ENCODE data around the gene AKNA. TPM values are rescaled to one million over a fixed set of nuclear protein-coding genes. Genes with fewer than 3 reads are reported as not detected.
"Not testable (repeated sequence)": the region's sequence is repeated elsewhere in the genome, so short reads cannot be mapped to it uniquely, and the experiment has no call there.

AKNA gene
- total RNA-seq, 1 experiment from 2014 or later, result 2.9 TPM

GRCh38 chr9:114336699-114337395 is 50.9 kb downstream of the AKNA start:
- DNase-seq (ENCODE audit: low read depth), result no peak

- no peak for DNase-seq (ENCODE audit: low read depth)
Observed at GRCh38 chr9:114336157-114336556, 51.6 kb downstream of the AKNA start.

DNA sequence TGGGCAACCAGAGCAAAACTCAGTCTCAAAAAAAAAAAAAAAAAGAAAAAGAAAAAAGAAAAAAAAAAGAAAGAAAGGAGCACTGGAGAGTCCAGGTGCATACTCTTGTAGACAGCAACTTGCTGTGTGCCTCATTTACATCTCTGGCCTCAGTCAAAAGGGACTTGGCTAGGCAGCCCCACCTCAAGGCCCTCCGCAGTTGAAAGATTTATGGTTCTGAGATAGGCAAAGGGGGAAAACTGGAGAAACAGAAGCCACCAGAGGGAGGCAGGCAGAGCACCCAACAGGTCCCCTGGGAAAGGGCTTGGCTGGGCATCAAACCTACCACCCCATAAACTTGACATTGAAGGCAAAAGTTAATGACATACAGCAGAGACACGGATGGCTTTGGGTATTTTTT is 52.0 kb downstream of the AKNA start:
- DNase-seq (ENCODE audit: low read depth), result no peak

DNA sequence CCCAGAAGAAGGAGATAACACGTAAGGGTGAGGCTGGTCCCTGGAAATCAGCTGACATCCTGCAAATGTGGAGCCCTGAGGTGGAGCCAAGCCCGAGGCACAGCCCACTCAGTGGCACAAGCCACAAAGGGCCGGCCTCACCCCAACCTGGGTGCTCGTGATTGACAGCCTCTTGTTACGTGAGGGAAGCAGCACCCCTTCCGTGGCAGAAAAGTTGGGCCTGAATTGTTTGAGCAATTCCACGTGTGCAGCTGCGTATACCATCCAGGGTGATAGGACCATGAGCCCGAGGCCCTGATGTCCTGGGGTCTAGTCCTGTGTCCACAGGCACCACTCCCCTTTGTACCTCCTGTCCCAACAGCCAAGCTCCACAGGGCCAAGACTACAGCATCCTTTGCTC is 53.3 kb downstream of the AKNA start:
- DNase-seq (ENCODE audit: low read depth), result no peak

GRCh38 chr9:114333718-114334117 is 54.1 kb downstream of the AKNA start:
- not testable (repeated sequence) for DNase-seq (ENCODE audit: low read depth)

- DNase-seq (ENCODE audit: low read depth), result not testable (repeated sequence)
Observed at GRCh38 chr9:114332474-114333040, 55.2 kb downstream of the AKNA start.

GRCh38 chr9:114331229-114332195 is 56.3 kb downstream of the AKNA start:
- not testable (repeated sequence) for DNase-seq (ENCODE audit: low read depth)

GRCh38 chr9:114330636-114331035 is 57.1 kb downstream of the AKNA start:
- no peak for DNase-seq (ENCODE audit: low read depth)

GRCh38 chr9:114329625-114330022 is 58.2 kb downstream of the AKNA start, which contains the start of gene ORM2:
ORM2 (plus strand) TSS chr9:114329869; CDS start chr9:114329905, 36 bp downstream.
- DNase-seq (ENCODE audit: low read depth), result not testable (repeated sequence)

DNA sequence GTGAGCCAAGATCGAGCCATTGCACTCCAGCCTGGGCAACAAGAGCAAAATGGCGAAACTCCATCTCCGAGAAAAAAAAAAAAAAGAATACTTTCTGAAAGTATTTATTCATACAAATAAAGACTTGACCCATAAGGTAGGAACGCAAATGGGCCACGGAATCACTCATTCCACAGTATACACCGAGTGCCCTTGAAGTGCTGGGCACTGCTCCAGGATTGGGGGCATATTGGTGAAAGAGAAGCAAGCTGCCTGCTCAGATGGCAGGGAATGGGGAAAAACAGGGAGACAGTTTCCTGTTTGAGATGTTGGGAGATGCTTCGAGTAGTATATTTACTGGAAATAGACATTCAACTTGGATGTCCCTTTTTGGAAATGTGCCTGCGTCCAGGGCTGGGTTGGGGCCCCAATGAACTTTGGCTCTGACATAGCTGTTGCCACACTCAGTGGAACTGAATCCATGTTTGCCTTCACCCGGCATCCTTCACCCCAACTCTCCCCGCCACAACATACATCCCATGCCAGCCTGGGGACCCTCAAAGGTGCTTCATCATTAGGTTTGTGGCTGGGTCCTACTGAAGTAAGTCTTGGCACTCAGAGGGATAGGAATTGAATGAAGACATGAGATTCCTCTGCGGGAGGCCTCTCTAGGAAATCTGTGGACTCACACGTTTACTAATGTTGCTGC is 58.7 kb downstream of the AKNA start:
- not testable (repeated sequence) for DNase-seq (ENCODE audit: low read depth)

DNA sequence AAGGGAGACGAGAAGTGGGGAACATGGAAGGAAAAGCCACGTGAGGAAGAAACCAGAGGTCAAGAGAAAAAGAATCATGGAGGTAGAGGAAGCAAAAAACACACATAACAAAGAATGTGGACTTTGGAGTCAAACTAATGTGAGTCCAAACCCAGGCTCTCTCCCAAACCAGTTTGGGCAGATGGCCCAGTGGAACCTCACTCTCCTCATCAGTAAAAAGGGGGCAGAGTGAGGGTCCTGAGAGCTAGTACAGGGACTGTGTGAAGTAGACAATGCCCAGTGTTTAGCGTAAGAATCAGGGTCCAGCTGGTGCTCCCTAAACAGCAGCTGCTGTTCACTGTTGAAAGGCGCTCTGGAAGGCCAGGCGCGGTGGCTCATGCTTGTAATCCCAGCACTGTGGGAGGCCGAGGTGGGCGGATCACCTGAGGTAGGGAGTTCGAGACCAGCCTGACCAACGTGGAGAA is 59.4 kb downstream of the AKNA start:
- not testable (repeated sequence) for DNase-seq (ENCODE audit: low read depth)

- no peak for DNase-seq (ENCODE audit: low read depth)
Observed at GRCh38 chr9:114327749-114328148, 60.0 kb downstream of the AKNA start.

- DNase-seq (ENCODE audit: low read depth), result not testable (repeated sequence)
Observed at GRCh38 chr9:114325684-114326254, 62.0 kb downstream of the AKNA start.

DNA sequence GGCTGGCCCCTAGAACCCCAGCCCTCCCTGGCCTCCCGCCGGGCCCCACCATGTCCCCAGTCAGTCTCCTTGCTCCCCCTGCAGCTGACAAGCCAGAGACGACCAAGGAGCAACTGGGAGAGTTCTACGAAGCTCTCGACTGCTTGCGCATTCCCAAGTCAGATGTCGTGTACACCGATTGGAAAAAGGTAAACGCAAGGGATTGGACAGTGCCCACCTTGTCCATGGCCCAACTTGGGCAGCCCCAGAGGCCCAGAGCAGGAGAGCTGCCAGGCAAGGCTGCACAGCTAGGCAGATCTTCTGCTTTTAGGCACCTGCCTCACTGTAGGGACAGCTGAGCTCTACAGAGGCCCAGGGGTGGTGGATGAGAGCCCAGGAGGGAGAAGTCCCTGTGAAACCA is 62.8 kb downstream of the AKNA start:
- not testable (repeated sequence) for DNase-seq (ENCODE audit: low read depth)

DNA sequence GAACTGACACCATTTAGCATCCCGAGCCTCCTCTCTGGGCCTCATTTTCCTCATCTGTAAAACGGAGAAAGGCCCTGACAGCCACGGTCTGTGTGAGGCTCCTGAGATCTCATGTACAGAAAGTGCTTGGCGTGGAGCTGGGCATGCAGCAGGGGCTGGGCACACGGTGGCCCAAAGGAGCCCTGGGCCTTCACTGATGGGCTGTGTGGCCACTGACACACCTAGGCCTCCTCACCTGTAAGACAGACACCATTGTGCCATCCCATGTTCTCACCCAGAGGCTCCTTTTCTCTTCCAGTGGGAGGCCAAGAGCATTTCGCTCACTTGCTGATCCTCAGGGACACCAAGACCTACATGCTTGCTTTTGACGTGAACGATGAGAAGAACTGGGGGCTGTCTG is 63.3 kb downstream of the AKNA start:
- no peak for DNase-seq (ENCODE audit: low read depth)

DNA sequence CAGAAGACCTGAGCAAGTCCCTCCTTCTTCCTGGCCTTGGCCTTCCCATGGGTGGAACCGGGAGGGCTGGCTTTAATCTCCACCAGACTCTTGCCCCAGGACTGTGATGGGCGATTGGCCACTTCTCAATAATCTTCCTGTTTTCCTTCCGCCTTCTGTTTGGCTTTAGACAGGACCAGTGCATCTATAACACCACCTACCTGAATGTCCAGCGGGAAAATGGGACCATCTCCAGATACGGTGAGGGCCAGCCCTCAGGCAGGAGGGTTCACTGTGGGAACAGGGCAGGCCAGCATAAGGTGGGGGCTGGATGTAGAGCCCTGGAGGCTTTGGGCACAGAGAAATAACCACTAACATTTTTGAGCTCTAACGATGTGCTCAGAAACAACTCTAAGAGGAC is 63.9 kb downstream of the AKNA start:
- DNase-seq (ENCODE audit: low read depth), result not testable (repeated sequence)

DNA sequence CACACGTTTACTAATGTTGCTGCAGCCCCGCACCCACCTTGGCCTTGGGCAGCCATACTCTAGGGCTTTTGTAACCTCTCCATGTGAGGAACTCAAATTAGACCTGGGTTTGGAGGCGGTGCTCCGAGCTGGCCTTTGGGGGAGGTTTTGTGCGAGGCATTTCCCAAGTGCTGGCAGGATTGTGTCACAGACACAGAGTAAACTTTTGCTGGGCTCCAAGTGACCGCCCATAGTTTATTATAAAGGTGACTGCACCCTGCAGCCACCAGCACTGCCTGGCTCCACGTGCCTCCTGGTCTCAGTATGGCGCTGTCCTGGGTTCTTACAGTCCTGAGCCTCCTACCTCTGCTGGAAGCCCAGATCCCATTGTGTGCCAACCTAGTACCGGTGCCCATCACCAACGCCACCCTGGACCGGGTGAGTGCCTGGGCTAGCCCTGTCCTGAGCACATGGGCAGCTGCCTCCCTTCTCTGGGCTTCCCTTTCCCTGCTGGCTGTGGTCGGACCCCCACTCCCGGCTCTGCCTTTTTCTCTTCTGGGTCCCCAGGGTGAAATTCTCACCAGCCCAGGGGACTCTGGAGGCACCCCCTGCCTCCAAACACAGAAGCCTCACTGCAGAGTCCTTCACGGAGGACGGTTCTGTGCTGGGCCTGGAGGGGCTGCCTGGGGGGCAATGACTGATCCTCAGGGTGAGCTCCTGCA is 64.8 kb downstream of the AKNA start, which contains the start of gene ORM1:
Gene ORM1 (plus strand): TSS at position 268 of the 701 bp plus-strand sequence. CDS start 36 bp downstream, at position 304.
- not testable (repeated sequence) for DNase-seq (ENCODE audit: low read depth)

GRCh38 chr9:114322160-114322818 is 65.5 kb downstream of the AKNA start:
- not testable (repeated sequence) for DNase-seq (ENCODE audit: low read depth)

- DNase-seq (ENCODE audit: low read depth), result peak; percentile 39
Observed at GRCh38 chr9:114321759-114322158, 66.0 kb downstream of the AKNA start.

GRCh38 chr9:114320710-114321109 is 67.1 kb downstream of the AKNA start:
- peak; percentile 66 for DNase-seq (ENCODE audit: low read depth)
